GM23338 (cell line): ENCODE results near the gene INPPL1. TPM values are rescaled to one million over a fixed set of nuclear protein-coding genes. Genes with fewer than 3 reads are reported as not detected.

ENCODE experiments used
- ATAC-seq: fragments of 200-7000 bp; cut with Tn5 transposase; 3 replicates; pipeline ENCODE4 v1.9.1; 2020
- DNase-seq: peaks from one replicate; pipeline ENCODE4 v3.0.0-alpha.2; 2015; ENCODE audit warnings: low spot score
- H2AFZ ChIP-seq: fragments of 200-600 bp; sonication (generic); 2 replicates; pipeline ENCODE4 v1.8.0; 2016; ENCODE audit warnings: antibody characterized with exemption, mild to moderate bottlenecking, moderate library complexity
- H3F3A ChIP-seq: fragments of 200-600 bp; sonication (generic); replicated peaks from 2 replicates; pipeline ENCODE4 v1.8.0; 2017; ENCODE audit warnings: antibody characterized with exemption, mixed run types, low read depth
- H3K27ac ChIP-seq: fragments of 200-600 bp; sonication (generic); 2 replicates; pipeline ENCODE4 v1.6.1; 2016; ENCODE audit warnings: low read depth
- H3K27me3 ChIP-seq: fragments of 200-600 bp; sonication (generic); 2 replicates; pipeline ENCODE4 v1.8.0; 2016; ENCODE audit warnings: mild to moderate bottlenecking, mixed run types, moderate library complexity; ENCODE audit not compliant: insufficient read depth
- H3K36me3 ChIP-seq: fragments of 200-600 bp; sonication (generic); 2 replicates; pipeline ENCODE4 v1.8.0; 2016; ENCODE audit warnings: mild to moderate bottlenecking; ENCODE audit not compliant: insufficient read depth
- H3K4me1 ChIP-seq: fragments of 200-600 bp; sonication (generic); 2 replicates; pipeline ENCODE4 v1.8.0; 2016; ENCODE audit warnings: mild to moderate bottlenecking, moderate library complexity; ENCODE audit not compliant: insufficient read depth
- H3K4me2 ChIP-seq: fragments of 200-600 bp; sonication (generic); 2 replicates; pipeline ENCODE4 v1.7.1; 2017; ENCODE audit warnings: mixed run types
- H3K4me3 ChIP-seq: fragments of 200-600 bp; sonication (generic); 2 replicates; pipeline ENCODE4 v1.6.1; 2016; ENCODE audit warnings: mixed run types
- H3K79me2 ChIP-seq: fragments of 200-600 bp; sonication (generic); replicated peaks from 2 replicates; pipeline ENCODE4 v1.8.0; 2017; ENCODE audit warnings: mild to moderate bottlenecking; ENCODE audit not compliant: insufficient read depth
- H3K9me2 ChIP-seq: fragments of 200-600 bp; sonication (generic); 2 replicates; pipeline ENCODE4 v1.8.0; 2017; ENCODE audit not compliant: insufficient read depth
- H4K20me1 ChIP-seq: fragments of 200-600 bp; sonication (generic); replicated peaks from 2 replicates; pipeline ENCODE4 v1.8.0; 2017; ENCODE audit warnings: mild to moderate bottlenecking; ENCODE audit not compliant: insufficient read depth
- H3K27ac Mint-ChIP-seq: 2 replicates; pipeline ENCODE4 v1.8.0; 2020; ENCODE audit warnings: inconsistent platforms, mild to moderate bottlenecking, moderate library complexity, mixed read lengths
- H3K27me3 Mint-ChIP-seq: 3 replicates; pipeline ENCODE4 v1.8.0; 2022; ENCODE audit warnings: low read depth, mild to moderate bottlenecking, moderate library complexity, mixed read lengths, inconsistent platforms; ENCODE audit not compliant: insufficient read depth, poor library complexity
- H3K36me3 Mint-ChIP-seq: 3 replicates; pipeline ENCODE4 v1.8.0; 2021; ENCODE audit warnings: low read depth, mild to moderate bottlenecking, inconsistent platforms, moderate library complexity, mixed read lengths
- H3K4me1 Mint-ChIP-seq: 3 replicates; pipeline ENCODE4 v1.8.0; 2020; ENCODE audit warnings: mild to moderate bottlenecking, inconsistent platforms, mixed read lengths
- H3K4me3 Mint-ChIP-seq: 3 replicates; pipeline ENCODE4 v1.8.0; 2021; ENCODE audit warnings: moderate library complexity, mild to moderate bottlenecking, inconsistent platforms, mixed read lengths
- H3K9me3 Mint-ChIP-seq: 3 replicates; pipeline ENCODE4 v1.8.0; 2020; ENCODE audit warnings: moderate library complexity, mild to moderate bottlenecking, inconsistent platforms, mixed read lengths
- CREB1 ChIP-seq: fragments of 250-450 bp; sonication (Bioruptor Pico); IDR thresholded peaks from 2 replicates; pipeline ENCODE4 v1.5.0; 2020; ENCODE audit warnings: low read depth, mild to moderate bottlenecking, moderate library complexity
- CTCF ChIP-seq, 2 experiments: fragments of 200-600 bp in 1 of 2; sonication (generic) in 1 of 2; conservative IDR thresholded peaks; 2 replicates each; pipeline versions ENCODE4 v1.5.1 to v1.6.1; 2016 to 2017; ENCODE audit warnings: antibody characterized with exemption in 2 of 2, low read depth in 2 of 2, mild to moderate bottlenecking in 2 of 2, moderate library complexity in 1 of 2
- ETS1 ChIP-seq: IDR thresholded peaks from 2 replicates; pipeline ENCODE4 v1.6.1; 2016; ENCODE audit warnings: antibody characterized with exemption
- EZH2 ChIP-seq: fragments of 200-600 bp; sonication (generic); IDR thresholded peaks from one replicate; pipeline ENCODE4 v1.8.0; 2017; ENCODE audit warnings: antibody characterized with exemption, mild to moderate bottlenecking, low read depth; ENCODE audit not compliant: unreplicated experiment
- EZH2phosphoT487 ChIP-seq: fragments of 200-600 bp; sonication (generic); IDR thresholded peaks from one replicate; pipeline ENCODE4 v1.8.1; 2018; ENCODE audit warnings: antibody characterized with exemption; ENCODE audit not compliant: unreplicated experiment
- JUNB ChIP-seq: IDR thresholded peaks from one replicate; pipeline ENCODE4 v1.6.1; 2016; ENCODE audit warnings: antibody characterized with exemption; ENCODE audit not compliant: unreplicated experiment
- NANOG ChIP-seq: IDR thresholded peaks from 2 replicates; pipeline ENCODE4 v1.6.1; 2016; ENCODE audit warnings: antibody characterized with exemption, borderline replicate concordance
- POLR2AphosphoS5 ChIP-seq: IDR thresholded peaks from 2 replicates; pipeline ENCODE4 v1.6.1; 2016; ENCODE audit warnings: antibody characterized with exemption, low read depth
- REST ChIP-seq: IDR thresholded peaks from one replicate; pipeline ENCODE4 v1.6.1; 2018; ENCODE audit warnings: antibody characterized with exemption; ENCODE audit not compliant: unreplicated experiment
- STAT1 ChIP-seq: IDR thresholded peaks from one replicate; pipeline ENCODE4 v1.6.1; 2016; ENCODE audit warnings: antibody characterized with exemption; ENCODE audit not compliant: unreplicated experiment
- ZNF114 ChIP-seq: fragments of 250-450 bp; sonication (Bioruptor Pico); IDR thresholded peaks from 2 replicates; pipeline ENCODE4 v1.5.0; 2020; ENCODE audit warnings: mild to moderate bottlenecking, moderate library complexity
- ZNF331 ChIP-seq: fragments of 250-450 bp; sonication (Bioruptor Pico); IDR thresholded peaks from 2 replicates; pipeline ENCODE4 v1.5.0; 2020; ENCODE audit warnings: low read depth, mild to moderate bottlenecking, moderate library complexity
- ZNF462 ChIP-seq: fragments of 250-450 bp; sonication (Bioruptor Pico); IDR thresholded peaks from 2 replicates; pipeline ENCODE4 v1.5.0; 2020; ENCODE audit warnings: mild to moderate bottlenecking, moderate library complexity
- polyA plus RNA-seq: library from polyadenylated mRNA; unstranded; fragments of >200 nt; fragmentation: Nextera tagmentation; extraction: Ambion mirVana; gene quantifications from 2 replicates; pipeline ENCODE4 v1.2.1, GENCODE V29; 2016
- total RNA-seq: library from RNA; depleted of rRNA; stranded (reverse); fragments of >200 nt; shearing (Covaris generic); gene quantifications from 2 replicates; pipeline ENCODE4 v1.2.3, GENCODE V29; 2014

The INPPL1 gene
- total and polyA plus RNA-seq, 2 experiments from 2014 or later = 21.5 to 54.7 TPM

GRCh38 chr11:72241291-72241781 is 16.8 kb downstream of the INPPL1 start:
- ATAC-seq = no peak
- Histone ChIP-seq H3K27me3 (peaks cover 81% of the 10 kb centered on the region), H3K9me2 (no peaks in the 10 kb centered on the region), H3K4me2 (peak overlapping the region; percentile 94), H3K4me1 (peaks cover 35% of the 10 kb centered on the region), H3K4me3 (peak overlapping the region; percentile 60; the same call in 1 of the 2 replicates), H3K27ac (no peak overlapping the region), H3K79me2 (no peaks in the 10 kb centered on the region), H2AFZ (no peak overlapping the region), H3F3A (0 out of 2 replicates have a peak, but pooled peaks cover 9% of the 10 kb centered on the region), H4K20me1 (peaks cover 10% of the 10 kb centered on the region), H3K36me3 (no peaks in the 10 kb centered on the region)
- H3K9me3 Mint-ChIP-seq = peaks cover 4% of the 10 kb centered on the region; the same call in 2 of the 3 replicates
- peak overlapping the region; percentile 71 for H3K4me3 Mint-ChIP-seq
- peak; percentile 52 for DNase-seq
- peaks cover 43% of the 10 kb centered on the region for H3K4me1 Mint-ChIP-seq
- H3K36me3 Mint-ChIP-seq = peaks cover 15% of the 10 kb centered on the region
- TF ChIP-seq JUNB (no peak), ZNF331 (CRISPR knock-in tag) (no peak), STAT1 (no peak), CREB1 (no peak), EZH2phosphoT487 (no peak), ZNF462 (no peak), ZNF114 (no peak), REST (no peak), ETS1 (no peak), POLR2AphosphoS5 (no peak), EZH2 (no peak), NANOG (no peak), CTCF (conservative IDR thresholded peaks at IDR 0.05; ENCODE audit: low read depth in 2 of 2) (no peak)
- H3K27me3 Mint-ChIP-seq = peaks cover 54% of the 10 kb centered on the region
- H3K27ac Mint-ChIP-seq = no peak overlapping the region
